K562 (cell line): Measurements from ENCODE around the gene CRKL. TPM values are rescaled to one million over a fixed set of nuclear protein-coding genes. Genes with fewer than 3 reads are reported as not detected.

Experiments
- ARNT ChIP-seq, 2 experiments: fragments of 450-650 bp; IDR thresholded peaks; 2 replicates each; pipeline ENCODE4 v1.6.1; 2016; ENCODE audit warnings: mild to moderate bottlenecking in 1 of 2
- BCL6 ChIP-seq: fragments of 250-450 bp; sonication (Bioruptor Pico); IDR thresholded peaks from 2 replicates; pipeline ENCODE4 v1.4.0; 2020
- BRCA1 ChIP-seq, 2 experiments: fragments of 450-650 bp in 1 of 2; sonication (generic) in 1 of 2; formaldehyde crosslinking in 1 of 2; IDR thresholded peaks; 2 replicates each; pipeline versions ENCODE4 v1.5.0 to v1.6.1; 2017 to 2020; ENCODE audit warnings: mild to moderate bottlenecking in 1 of 2, missing genetic modification reagents in 1 of 2
- CAMTA2 ChIP-seq: fragments of 250-450 bp; sonication (Bioruptor Pico); conservative IDR thresholded peaks from 2 replicates; pipeline ENCODE4 v1.5.1; 2022
- CREB1 ChIP-seq, 2 experiments: sonication (generic) in 1 of 2; formaldehyde crosslinking in 1 of 2; IDR thresholded peaks; 2 replicates each; pipeline versions ENCODE4 v1.6.1 to v1.8.0; 2012 to 2022; ENCODE audit warnings: inconsistent platforms in 1 of 2, mild to moderate bottlenecking in 1 of 2, missing genetic modification reagents in 1 of 2, moderate library complexity in 1 of 2
- CSDE1 ChIP-seq, 2 experiments: fragments of 450-650 bp; IDR thresholded peaks; 2 replicates each; pipeline ENCODE4 v1.6.1; 2016; ENCODE audit warnings: mild to moderate bottlenecking in 1 of 2
- DDX20 ChIP-seq: fragments of 450-650 bp; IDR thresholded peaks from 2 replicates; pipeline ENCODE4 v1.6.1; 2016; ENCODE audit warnings: missing genetic modification characterization, low read depth, mild to moderate bottlenecking, missing compliant biosample characterization, moderate library complexity
- ELF1 ChIP-seq: fragments of 200-800 bp; sonication (Bioruptor generic); IDR thresholded peaks from 2 replicates; pipeline ENCODE4 v1.6.1; 2016; ENCODE audit warnings: missing genetic modification characterization, missing compliant biosample characterization
- HMGN3 ChIP-seq: IDR thresholded peaks from 2 replicates; pipeline ENCODE4 v1.6.1; 2011; ENCODE audit warnings: borderline replicate concordance, low read depth, mild to moderate bottlenecking, mixed read lengths, low read length; ENCODE audit not compliant: insufficient read length; ENCODE audit errors: extremely low read depth
- HNRNPL ChIP-seq: fragments of 200-400 bp; formaldehyde crosslinking; IDR thresholded peaks from 2 replicates; pipeline ENCODE4 v1.6.1; 2017; ENCODE audit warnings: low read depth, mild to moderate bottlenecking, low read length
- KAT2B ChIP-seq: IDR thresholded peaks from one replicate; pipeline ENCODE4 v1.6.1; 2012; ENCODE audit warnings: low read depth, mild to moderate bottlenecking, control low read depth, inconsistent platforms, low read length, moderate library complexity
- KAT8 ChIP-seq: fragments of 450-650 bp; IDR thresholded peaks from 2 replicates; pipeline ENCODE4 v1.6.1; 2016; ENCODE audit warnings: low read depth, mild to moderate bottlenecking
- SIN3B ChIP-seq: fragments of 450-650 bp; IDR thresholded peaks from 2 replicates; pipeline ENCODE4 v1.6.1; 2017; ENCODE audit warnings: low read depth, mild to moderate bottlenecking, moderate library complexity
- TCF7 ChIP-seq: sonication (generic); IDR thresholded peaks from 2 replicates; pipeline ENCODE4 v1.6.1; 2016; ENCODE audit warnings: antibody characterized with exemption, borderline replicate concordance
- TCF7L2 ChIP-seq: fragments of 150-350 bp; IDR thresholded peaks from 2 replicates; pipeline ENCODE4 v1.6.1; 2016; ENCODE audit warnings: low read depth, mild to moderate bottlenecking, low read length, moderate library complexity
- ZFP36 ChIP-seq: fragments of 150-350 bp; IDR thresholded peaks from 2 replicates; pipeline ENCODE4 v1.6.1; 2018; ENCODE audit warnings: low read length, low read depth; ENCODE audit not compliant: partially characterized antibody
- ZNF282 ChIP-seq: sonication (generic); formaldehyde crosslinking; IDR thresholded peaks from 2 replicates; pipeline ENCODE4 v1.8.1; 2023; ENCODE audit warnings: missing genetic modification reagents
- ZNF436 ChIP-seq: fragments of 250-450, 450-650 bp; sonication (Bioruptor Pico); formaldehyde crosslinking; IDR thresholded peaks from 2 replicates; pipeline ENCODE4 v1.7.0; 2020; ENCODE audit warnings: mild to moderate bottlenecking
- ZNF584 ChIP-seq: fragments of 200-800 bp; sonication (Bioruptor generic); IDR thresholded peaks from 2 replicates; pipeline ENCODE4 v1.6.1; 2016; ENCODE audit warnings: low read depth, mild to moderate bottlenecking, missing genetic modification characterization, missing compliant biosample characterization
- polyA plus RNA-seq, 8 experiments: library from polyadenylated mRNA; depleted of rRNA in 4 of 8; stranded (reverse) in 5 of 8; unstranded in 3 of 8; fragments of >200 nt; fragmentation: Nextera tagmentation in 2 of 8; fragmentation: Illumina TruSeq in 1 of 8; extraction: Ambion mirVana in 2 of 8; extraction: Trizol in 1 of 8; gene quantifications; 2 replicates each; pipeline versions ENCODE4 v1.2.1 to v1.2.3, GENCODE V29; 2011 to 2014; ENCODE audit warnings: inconsistent platforms in 1 of 8, missing spikeins in 1 of 8
- total RNA-seq, 7 experiments: library from RNA; depleted of rRNA in 6 of 7; stranded (reverse); fragments of >200 nt in 6 of 7; fragmentation: Illumina TruSeq in 2 of 7; extraction: Trizol in 2 of 7; gene quantifications; 2 replicates each; pipeline versions ENCODE4 v1.2.1 to v1.2.3, GENCODE V29; 2011 to 2021; ENCODE audit warnings: low replicate concordance in 1 of 7
- TF ChIP-seq, protein P1 (sequence below): fragments of 450-650 bp; formaldehyde crosslinking; IDR thresholded peaks from 2 replicates; pipeline ENCODE4 v1.4.0; 2020; ENCODE audit warnings: mild to moderate bottlenecking, mixed read lengths
- TF ChIP-seq, protein P2 (sequence below): fragments of 250-450 bp; sonication (Bioruptor Pico); IDR thresholded peaks from 2 replicates; pipeline ENCODE4 v1.8.0; 2022; ENCODE audit warnings: moderate library complexity, mild to moderate bottlenecking, inconsistent platforms
- TF ChIP-seq, protein P3 (sequence below): IDR thresholded peaks from 2 replicates; pipeline ENCODE4 v1.6.1; 2011; ENCODE audit warnings: borderline replicate concordance, low read depth, mild to moderate bottlenecking, moderate library complexity, low read length; ENCODE audit not compliant: insufficient read depth, poor library complexity, severe bottlenecking
- TF ChIP-seq, protein P4 (sequence below): fragments of 450-650 bp; formaldehyde crosslinking; IDR thresholded peaks from 2 replicates; pipeline ENCODE4 v1.4.0; 2022; ENCODE audit warnings: missing genetic modification characterization

Gene CRKL
- total and polyA plus RNA-seq, 9 of the 15 experiments (the other 6 are each of a cell fraction or from before 2014, with no cell fraction given) = 100 to 263 (median 124) TPM

DNA sequence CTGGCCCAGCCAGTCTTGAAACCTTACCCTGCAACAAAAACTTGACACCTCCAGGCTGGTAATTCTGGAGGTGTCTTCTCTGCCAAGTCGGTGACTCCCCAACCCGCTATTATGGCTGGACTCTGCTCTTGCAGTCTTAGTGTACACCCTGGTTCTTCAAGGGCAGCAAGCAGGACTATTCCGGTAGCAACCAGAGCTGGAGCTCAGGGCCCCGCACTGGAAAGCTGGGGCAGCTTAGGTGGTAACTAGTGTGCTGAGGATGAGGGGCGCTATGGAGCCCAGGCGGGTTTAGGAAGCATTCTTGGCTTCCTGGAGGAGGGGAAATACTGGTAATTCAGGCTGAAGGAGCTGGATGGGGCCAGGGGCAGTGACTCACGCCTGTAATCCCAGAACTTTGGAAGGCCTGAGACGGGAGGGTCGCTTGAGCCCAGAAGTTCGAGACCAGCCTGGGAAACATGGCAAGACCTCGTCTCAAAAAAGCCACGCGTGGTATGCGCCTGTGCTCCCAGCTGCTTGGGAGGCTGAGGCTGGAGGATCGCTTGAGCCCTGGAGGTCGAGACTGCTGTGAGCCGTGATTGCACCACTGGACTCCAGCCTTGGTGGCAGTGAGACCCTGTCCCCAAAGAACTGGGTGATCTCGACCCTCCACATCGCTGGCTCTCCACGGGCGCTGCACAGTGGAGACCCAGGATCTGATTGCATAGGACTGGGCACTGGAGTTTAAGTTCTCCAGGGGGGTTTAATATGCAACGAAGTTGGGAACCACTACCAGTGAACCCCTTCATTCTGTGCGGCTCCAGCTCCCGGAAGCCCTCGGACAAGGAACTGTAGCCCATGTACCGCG lies 39.3 kb downstream of the CRKL start (continued):
- TF ChIP-seq, protein P1, sequence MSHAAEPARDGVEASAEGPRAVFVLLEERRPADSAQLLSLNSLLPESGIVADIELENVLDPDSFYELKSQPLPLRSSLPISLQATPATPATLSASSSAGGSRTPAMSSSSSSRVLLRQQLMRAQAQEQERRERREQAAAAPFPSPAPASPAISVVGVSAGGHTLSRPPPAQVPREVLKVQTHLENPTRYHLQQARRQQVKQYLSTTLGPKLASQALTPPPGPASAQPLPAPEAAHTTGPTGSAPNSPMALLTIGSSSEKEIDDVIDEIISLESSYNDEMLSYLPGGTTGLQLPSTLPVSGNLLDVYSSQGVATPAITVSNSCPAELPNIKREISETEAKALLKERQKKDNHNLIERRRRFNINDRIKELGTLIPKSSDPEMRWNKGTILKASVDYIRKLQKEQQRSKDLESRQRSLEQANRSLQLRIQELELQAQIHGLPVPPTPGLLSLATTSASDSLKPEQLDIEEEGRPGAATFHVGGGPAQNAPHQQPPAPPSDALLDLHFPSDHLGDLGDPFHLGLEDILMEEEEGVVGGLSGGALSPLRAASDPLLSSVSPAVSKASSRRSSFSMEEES (CRISPR knock-in tag) = peak; percentile 23; the same call in 1 of the 2 replicates
- TF ChIP-seq TCF7 (no peak), ZNF282 (no peak; the same call in 1 of the 2 replicates), ZFP36 (peak; percentile 54), CAMTA2 (CRISPR knock-in tag) (0 out of 2 replicates have a peak, but pooled peaks have one; percentile 26), HMGN3 (peak; percentile 34), KAT8 (no peak), ZNF436 (CRISPR knock-in tag) (no peak), DDX20 (tag) (no peak), KAT2B (no peak), CSDE1 (IDR thresholded peaks at IDR 0.05) (no peak), HNRNPL (no peak), ZNF584 (no peak), ELF1 (tag) (no peak), CREB1 (IDR thresholded peaks at IDR 0.05) (no peak), CREB1 (CRISPR knock-in tag; IDR thresholded peaks at IDR 0.05) (no peak), ARNT (IDR thresholded peaks at IDR 0.05) (no peak), SIN3B (no peak), BRCA1 (IDR thresholded peaks at IDR 0.05) (no peak), BRCA1 (CRISPR knock-in tag; IDR thresholded peaks at IDR 0.05) (0 out of 2 replicates have a peak, but pooled peaks have one; percentile 24), BCL6 (CRISPR knock-in tag) (no peak), TCF7L2 (no peak)
- TF ChIP-seq, protein P2, sequence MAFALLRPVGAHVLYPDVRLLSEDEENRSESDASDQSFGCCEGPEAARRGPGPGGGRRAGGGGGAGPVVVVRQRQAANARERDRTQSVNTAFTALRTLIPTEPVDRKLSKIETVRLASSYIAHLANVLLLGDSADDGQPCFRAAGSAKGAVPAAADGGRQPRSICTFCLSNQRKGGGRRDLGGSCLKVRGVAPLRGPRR (CRISPR knock-in tag) = no peak
- TF ChIP-seq, protein P3, sequence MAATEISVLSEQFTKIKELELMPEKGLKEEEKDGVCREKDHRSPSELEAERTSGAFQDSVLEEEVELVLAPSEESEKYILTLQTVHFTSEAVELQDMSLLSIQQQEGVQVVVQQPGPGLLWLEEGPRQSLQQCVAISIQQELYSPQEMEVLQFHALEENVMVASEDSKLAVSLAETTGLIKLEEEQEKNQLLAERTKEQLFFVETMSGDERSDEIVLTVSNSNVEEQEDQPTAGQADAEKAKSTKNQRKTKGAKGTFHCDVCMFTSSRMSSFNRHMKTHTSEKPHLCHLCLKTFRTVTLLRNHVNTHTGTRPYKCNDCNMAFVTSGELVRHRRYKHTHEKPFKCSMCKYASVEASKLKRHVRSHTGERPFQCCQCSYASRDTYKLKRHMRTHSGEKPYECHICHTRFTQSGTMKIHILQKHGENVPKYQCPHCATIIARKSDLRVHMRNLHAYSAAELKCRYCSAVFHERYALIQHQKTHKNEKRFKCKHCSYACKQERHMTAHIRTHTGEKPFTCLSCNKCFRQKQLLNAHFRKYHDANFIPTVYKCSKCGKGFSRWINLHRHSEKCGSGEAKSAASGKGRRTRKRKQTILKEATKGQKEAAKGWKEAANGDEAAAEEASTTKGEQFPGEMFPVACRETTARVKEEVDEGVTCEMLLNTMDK = no peak
- TF ChIP-seq, protein P4, sequence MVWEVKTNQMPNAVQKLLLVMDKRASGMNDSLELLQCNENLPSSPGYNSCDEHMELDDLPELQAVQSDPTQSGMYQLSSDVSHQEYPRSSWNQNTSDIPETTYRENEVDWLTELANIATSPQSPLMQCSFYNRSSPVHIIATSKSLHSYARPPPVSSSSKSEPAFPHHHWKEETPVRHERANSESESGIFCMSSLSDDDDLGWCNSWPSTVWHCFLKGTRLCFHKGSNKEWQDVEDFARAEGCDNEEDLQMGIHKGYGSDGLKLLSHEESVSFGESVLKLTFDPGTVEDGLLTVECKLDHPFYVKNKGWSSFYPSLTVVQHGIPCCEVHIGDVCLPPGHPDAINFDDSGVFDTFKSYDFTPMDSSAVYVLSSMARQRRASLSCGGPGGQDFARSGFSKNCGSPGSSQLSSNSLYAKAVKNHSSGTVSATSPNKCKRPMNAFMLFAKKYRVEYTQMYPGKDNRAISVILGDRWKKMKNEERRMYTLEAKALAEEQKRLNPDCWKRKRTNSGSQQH = no peak
